Measurements from ENCODE around the gene CAPZA1. TPM values are rescaled to one million over a fixed set of nuclear protein-coding genes. Genes with fewer than 3 reads are reported as not detected.

CAPZA1 gene
- total RNA-seq, 2 donors from 2014 or later, result 111 to 122 TPM

DNA sequence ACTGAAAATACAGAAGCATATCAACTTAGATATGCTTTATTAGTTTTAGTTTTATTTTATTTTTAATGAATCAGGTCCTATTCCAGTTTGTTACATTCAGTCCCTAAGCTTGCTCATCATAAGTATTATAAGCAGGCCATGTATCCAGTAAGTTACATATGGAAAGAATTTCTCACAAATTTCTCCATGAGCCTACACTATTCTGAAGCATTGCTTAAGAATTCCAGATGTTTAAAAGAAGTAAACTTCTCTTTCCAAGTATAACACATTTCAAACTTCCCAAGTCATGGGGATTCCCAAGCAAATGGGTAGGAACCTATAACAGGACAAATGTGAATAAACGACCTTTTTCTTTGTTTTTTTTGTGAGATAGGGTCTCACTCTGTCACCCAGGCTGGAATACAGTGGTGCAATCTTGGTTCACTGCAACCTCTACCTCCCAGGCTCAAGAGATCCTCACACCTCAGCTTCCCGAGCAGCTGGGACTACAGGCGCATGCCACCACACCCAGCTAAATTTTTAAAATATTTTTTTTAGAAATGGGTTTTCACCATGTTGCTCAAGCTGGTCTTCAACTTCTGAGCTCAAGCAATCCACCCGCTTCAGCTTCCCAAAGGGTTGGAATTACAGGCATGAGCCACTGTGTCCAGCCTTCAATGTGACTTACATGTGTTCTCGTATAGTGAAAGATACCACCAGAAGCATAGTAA lies 39.7 kb upstream of the CAPZA1 start:
- TF ChIP-seq, protein P1, sequence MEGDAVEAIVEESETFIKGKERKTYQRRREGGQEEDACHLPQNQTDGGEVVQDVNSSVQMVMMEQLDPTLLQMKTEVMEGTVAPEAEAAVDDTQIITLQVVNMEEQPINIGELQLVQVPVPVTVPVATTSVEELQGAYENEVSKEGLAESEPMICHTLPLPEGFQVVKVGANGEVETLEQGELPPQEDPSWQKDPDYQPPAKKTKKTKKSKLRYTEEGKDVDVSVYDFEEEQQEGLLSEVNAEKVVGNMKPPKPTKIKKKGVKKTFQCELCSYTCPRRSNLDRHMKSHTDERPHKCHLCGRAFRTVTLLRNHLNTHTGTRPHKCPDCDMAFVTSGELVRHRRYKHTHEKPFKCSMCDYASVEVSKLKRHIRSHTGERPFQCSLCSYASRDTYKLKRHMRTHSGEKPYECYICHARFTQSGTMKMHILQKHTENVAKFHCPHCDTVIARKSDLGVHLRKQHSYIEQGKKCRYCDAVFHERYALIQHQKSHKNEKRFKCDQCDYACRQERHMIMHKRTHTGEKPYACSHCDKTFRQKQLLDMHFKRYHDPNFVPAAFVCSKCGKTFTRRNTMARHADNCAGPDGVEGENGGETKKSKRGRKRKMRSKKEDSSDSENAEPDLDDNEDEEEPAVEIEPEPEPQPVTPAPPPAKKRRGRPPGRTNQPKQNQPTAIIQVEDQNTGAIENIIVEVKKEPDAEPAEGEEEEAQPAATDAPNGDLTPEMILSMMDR (conservative IDR thresholded peaks at IDR 0.05), result no peak
- Mint-ChIP-seq H3K36me3 (ENCODE audit: low read depth) (peaks cover 40% of the 10 kb centered on the region), H3K27ac (no peak overlapping the region), H3K4me1 (no peaks in the 10 kb centered on the region), H3K4me3 (no peak overlapping the region), H3K27me3 (ENCODE audit: insufficient read depth) (no peaks in the 10 kb centered on the region), H3K9me3 (peaks cover 2% of the 10 kb centered on the region)
- H3K4me1 ChIP-seq (ENCODE audit: control insufficient read depth, insufficient read depth, low read length), result no peaks in the 10 kb centered on the region
- no peaks in the 10 kb centered on the region for H3K27me3 ChIP-seq (ENCODE audit: control insufficient read depth, insufficient read depth, low read length, poor library complexity, severe bottlenecking)
- H3K9ac ChIP-seq (ENCODE audit: extremely low read depth, low read length, poor library complexity, severe bottlenecking), result no peak overlapping the region
- peaks cover 49% of the 10 kb centered on the region for H3K36me3 ChIP-seq (ENCODE audit: control insufficient read depth, insufficient read depth, low read length)
- no peaks in the 10 kb centered on the region for H3K9me3 ChIP-seq (ENCODE audit: control insufficient read depth, low read length)
- H3K27ac ChIP-seq (ENCODE audit: low read depth, low read length), result no peak overlapping the region
- 93 to 100% methylated on average over 2 to 5 of the region's 5 CpGs for WGBS, 2 experiments (ENCODE audit: insufficient coverage in 1 of 2, insufficient read length in 1 of 2)
- DNase-seq, result no peak
- no peak overlapping the region for H3K4me3 ChIP-seq (ENCODE audit: low read length)

DNA sequence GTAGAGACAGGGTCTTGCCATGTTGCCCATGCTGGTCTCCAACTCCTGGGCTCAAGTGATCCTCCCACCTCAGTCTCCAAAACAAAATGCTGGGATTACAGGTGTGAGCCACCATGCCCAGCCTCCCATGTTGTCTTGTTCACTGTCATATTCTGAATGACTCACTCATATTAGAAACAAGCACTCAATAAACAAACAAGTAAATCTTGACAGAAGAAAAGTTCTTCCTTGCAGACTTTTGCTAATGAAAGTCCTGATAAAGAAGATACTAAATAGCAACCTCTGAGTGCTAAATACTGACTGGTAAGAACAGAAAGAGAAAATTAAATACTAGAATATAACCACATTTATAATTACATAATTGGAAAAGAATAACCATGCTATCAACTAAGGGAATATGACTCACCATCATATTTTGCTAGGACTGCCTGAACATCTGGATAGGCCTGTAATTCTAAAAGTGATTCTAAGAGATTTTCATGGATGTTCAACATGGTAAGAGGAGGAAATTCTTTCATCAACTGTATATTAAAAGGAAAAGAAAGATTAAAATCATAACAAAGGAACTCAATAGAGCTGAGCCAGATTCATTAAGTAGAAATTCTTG lies 37.9 kb upstream of the CAPZA1 start:
- Histone ChIP-seq H3K4me3 (ENCODE audit: low read length) (no peak overlapping the region), H3K36me3 (ENCODE audit: control insufficient read depth, insufficient read depth, low read length) (peaks cover 32% of the 10 kb centered on the region), H3K4me1 (ENCODE audit: control insufficient read depth, insufficient read depth, low read length) (no peaks in the 10 kb centered on the region), H3K27me3 (ENCODE audit: control insufficient read depth, insufficient read depth, low read length, poor library complexity, severe bottlenecking) (no peaks in the 10 kb centered on the region), H3K27ac (ENCODE audit: low read depth, low read length) (no peak overlapping the region), H3K9ac (ENCODE audit: extremely low read depth, low read length, poor library complexity, severe bottlenecking) (no peak overlapping the region), H3K9me3 (ENCODE audit: control insufficient read depth, low read length) (no peaks in the 10 kb centered on the region)
- H3K27ac Mint-ChIP-seq, result no peak overlapping the region
- no peak overlapping the region for H3K4me3 Mint-ChIP-seq
- H3K36me3 Mint-ChIP-seq (ENCODE audit: low read depth), result peaks cover 26% of the 10 kb centered on the region
- TF ChIP-seq, protein P1 (conservative IDR thresholded peaks at IDR 0.05), result no peak
- no peaks in the 10 kb centered on the region for H3K9me3 Mint-ChIP-seq
- no peak for DNase-seq
- H3K27me3 Mint-ChIP-seq (ENCODE audit: insufficient read depth), result no peaks in the 10 kb centered on the region
- no peaks in the 10 kb centered on the region for H3K4me1 Mint-ChIP-seq

DNA sequence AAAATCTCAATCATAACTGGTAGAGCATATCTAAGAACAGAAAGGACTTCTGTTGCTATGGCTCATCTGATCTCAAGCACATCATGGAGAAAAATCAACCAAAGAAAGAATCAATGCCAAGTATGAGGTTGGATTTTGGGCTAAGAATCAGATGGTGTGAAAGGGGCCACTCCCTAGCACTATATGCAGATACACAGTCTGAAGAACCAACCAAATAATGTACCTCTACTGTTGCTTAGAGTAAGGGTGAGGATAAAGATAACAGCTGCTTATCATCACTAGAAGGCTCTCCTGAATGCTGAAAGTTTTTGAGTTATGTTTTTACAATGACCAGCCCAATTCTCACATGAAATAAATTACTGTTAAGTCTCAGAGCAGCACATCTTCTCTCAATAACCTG lies 36.3 kb upstream of the CAPZA1 start:
- Histone ChIP-seq H3K4me1 (ENCODE audit: control insufficient read depth, insufficient read depth, low read length) (no peaks in the 10 kb centered on the region), H3K27me3 (ENCODE audit: control insufficient read depth, insufficient read depth, low read length, poor library complexity, severe bottlenecking) (no peaks in the 10 kb centered on the region), H3K27ac (ENCODE audit: low read depth, low read length) (no peak overlapping the region), H3K9me3 (ENCODE audit: control insufficient read depth, low read length) (peaks cover 12% of the 10 kb centered on the region), H3K4me3 (ENCODE audit: low read length) (no peak overlapping the region), H3K9ac (ENCODE audit: extremely low read depth, low read length, poor library complexity, severe bottlenecking) (no peak overlapping the region), H3K36me3 (ENCODE audit: control insufficient read depth, insufficient read depth, low read length) (peaks cover 34% of the 10 kb centered on the region)
- TF ChIP-seq, protein P1 (conservative IDR thresholded peaks at IDR 0.05), result no peak
- Mint-ChIP-seq H3K4me3 (no peak overlapping the region), H3K9me3 (no peaks in the 10 kb centered on the region), H3K4me1 (no peaks in the 10 kb centered on the region), H3K36me3 (ENCODE audit: low read depth) (peaks cover 34% of the 10 kb centered on the region), H3K27ac (no peak overlapping the region), H3K27me3 (ENCODE audit: insufficient read depth) (no peaks in the 10 kb centered on the region)
- DNase-seq, result no peak

All from endodermal cell (in vitro differentiated cells).